Uterus (tissue), 2 donors: ENCODE data around the gene NANOS1.

ENCODE experiments used
- POLR2A ChIP-seq, 2 donors: fragments of 450-650 bp; IDR thresholded peaks; one replicate each; pipeline ENCODE4 v1.6.1; 2016; ENCODE audit warnings: antibody characterized with exemption in 2 of 2, mild to moderate bottlenecking in 1 of 2, moderate library complexity in 1 of 2
- TF ChIP-seq, protein P1 (sequence below), 4 experiments: fragments of 200-600 bp in 2 of 4; fragments of 450-650 bp in 2 of 4; sonication (generic) in 2 of 4; IDR thresholded peaks; one replicate each; pipeline ENCODE4 v1.5.1; 2016 to 2019; ENCODE audit warnings: antibody characterized with exemption in 4 of 4, mild to moderate bottlenecking in 2 of 4, moderate library complexity in 1 of 4

DNA sequence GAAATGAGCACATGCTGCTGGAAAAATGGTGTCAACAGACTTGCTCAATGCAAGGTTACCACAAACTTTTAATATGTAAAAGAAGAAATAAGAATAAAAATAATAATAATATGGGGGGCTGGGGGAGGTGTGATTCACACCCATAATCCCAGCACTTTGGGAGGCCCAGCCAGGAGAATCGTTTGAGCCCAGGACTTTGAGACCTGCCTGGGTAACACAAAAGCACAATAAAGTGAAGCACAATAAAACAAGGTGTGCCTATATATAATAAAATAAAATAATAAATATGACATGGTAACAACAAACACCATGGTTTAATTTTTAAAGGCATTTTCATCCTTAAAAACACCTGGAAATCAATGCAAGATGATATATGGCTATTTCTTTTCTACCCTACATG is 26.0 kb downstream of the NANOS1 start:
- TF ChIP-seq POLR2A (IDR thresholded peaks at IDR 0.05) = no peak
- TF ChIP-seq, protein P1, sequence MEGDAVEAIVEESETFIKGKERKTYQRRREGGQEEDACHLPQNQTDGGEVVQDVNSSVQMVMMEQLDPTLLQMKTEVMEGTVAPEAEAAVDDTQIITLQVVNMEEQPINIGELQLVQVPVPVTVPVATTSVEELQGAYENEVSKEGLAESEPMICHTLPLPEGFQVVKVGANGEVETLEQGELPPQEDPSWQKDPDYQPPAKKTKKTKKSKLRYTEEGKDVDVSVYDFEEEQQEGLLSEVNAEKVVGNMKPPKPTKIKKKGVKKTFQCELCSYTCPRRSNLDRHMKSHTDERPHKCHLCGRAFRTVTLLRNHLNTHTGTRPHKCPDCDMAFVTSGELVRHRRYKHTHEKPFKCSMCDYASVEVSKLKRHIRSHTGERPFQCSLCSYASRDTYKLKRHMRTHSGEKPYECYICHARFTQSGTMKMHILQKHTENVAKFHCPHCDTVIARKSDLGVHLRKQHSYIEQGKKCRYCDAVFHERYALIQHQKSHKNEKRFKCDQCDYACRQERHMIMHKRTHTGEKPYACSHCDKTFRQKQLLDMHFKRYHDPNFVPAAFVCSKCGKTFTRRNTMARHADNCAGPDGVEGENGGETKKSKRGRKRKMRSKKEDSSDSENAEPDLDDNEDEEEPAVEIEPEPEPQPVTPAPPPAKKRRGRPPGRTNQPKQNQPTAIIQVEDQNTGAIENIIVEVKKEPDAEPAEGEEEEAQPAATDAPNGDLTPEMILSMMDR (IDR thresholded peaks at IDR 0.05) = no peak
